ENCODE measurements around the gene PXDN. TPM values are rescaled to one million over a fixed set of nuclear protein-coding genes. Genes with fewer than 3 reads are reported as not detected.

The PXDN gene
- polyA plus RNA-seq, 3 donors, result 153 to 161 (median 158) TPM

DNA sequence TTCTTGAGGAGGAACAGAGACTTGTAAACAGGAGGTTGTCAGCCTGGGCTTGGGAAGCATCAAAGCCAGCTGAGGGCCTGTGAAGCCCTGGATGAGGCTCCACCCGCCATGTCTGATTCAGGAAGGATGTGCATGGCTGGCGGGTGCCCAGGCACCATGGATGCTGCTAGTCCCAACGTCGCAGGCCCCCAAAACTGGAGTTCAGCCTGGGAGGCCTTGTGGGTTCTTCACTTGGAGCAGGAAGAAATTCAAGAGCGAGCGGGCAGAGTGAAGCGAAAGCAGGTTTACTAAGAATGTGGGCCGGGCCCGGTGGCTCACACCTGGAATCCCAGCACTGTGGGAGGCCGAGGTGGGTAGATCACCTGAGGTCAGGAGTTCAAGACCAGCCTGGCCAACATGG is 12.1 kb upstream of the PXDN start:
- no peak for DNase-seq (ENCODE audit: low read depth in 3 of 3, low spot score in 2 of 3)

DNA sequence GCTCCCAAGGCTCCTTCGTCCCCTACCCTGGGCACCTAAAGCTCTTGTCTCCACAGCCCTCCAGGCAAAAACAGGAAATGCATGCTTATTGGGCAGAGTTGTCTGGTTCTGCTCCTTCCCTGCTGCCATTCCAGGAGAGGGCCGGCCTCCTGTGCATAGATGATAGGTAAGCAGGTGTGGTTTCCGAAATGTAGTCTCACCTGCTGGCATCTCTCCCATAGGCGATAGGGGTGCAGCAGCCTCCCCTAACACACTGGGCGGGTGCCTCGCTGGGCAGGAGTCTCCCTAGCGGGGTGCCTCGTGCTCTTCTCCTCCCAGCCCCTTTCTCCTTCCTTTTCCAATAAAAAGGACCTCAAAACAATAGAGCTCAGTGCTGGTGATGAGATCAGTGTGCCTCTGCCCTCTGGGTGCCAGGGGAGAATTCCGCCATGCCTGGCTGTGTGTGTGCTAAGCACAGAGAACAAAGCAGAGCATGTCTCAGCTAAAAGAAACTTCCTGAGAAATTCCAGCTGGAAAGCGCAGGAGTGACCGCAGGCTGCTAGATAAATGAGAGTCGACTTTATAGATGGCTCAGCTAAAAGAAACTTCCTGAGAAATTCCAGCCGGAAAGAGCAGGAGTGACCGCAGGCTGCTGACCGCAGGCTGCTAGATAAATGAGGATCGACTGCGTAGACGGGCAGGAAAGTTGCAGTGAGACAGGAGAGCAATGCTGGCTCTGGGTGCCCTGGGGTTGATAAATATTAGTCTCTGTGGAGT is 11.3 kb upstream of the PXDN start:
- no peak for DNase-seq (ENCODE audit: low read depth in 3 of 3, low spot score in 2 of 3)

DNA sequence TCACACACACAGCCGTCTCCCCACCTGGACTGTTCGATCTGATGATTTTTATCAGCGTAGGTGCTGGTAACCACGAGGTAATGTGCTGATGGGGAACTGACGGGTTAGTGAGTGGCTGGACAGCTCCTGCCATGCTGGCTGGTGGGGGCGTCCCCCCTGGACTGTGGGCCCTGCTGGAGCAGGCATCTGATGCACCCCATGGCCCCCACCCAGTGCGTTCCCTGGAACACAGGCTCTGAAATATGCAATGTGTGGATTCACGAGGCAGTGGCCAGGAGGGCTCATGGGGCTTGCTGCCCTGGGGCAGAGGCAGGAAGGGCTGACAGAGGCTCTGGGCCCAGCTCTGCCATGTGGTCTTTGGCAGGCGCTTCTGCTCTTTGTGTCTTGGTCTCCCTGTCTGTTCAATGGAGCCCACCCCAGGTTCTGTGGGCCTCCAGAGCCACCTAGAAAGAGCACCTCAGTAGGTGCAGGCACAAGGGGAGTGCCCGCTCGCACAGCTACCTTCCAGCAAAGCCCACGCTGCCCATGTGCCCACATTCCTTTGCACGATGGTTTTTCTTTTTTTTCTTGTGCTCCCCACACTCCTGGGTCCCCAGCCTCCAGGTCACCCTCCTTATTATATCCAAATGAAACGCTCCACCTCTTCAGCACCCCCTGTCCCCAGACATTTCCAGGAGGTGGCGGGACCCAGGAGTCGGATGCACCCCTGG is 10.3 kb upstream of the PXDN start:
- DNase-seq (ENCODE audit: low read depth in 3 of 3, low spot score in 2 of 3), result no peak

DNA sequence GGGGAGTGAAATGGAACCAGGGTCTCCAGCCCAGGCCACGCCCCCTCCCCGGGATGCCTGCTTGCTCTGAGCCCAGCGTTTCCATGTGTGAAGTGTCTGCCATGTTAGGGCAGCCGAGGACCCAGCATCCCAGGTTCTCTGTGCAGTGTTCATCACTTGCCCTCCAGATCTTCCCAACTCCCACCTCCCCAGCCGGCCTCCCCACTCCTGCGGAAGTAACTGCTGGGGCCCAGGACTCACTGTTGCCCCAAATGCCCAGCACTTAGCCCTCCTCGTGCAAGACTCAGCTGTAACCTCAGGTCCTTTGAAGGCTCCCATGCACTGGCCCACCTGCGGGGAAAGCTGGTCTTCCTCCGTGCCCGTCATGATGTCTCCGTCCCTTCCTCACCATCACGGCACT is 9.7 kb upstream of the PXDN start:
- no peak for DNase-seq (ENCODE audit: low read depth in 3 of 3, low spot score in 2 of 3)

DNA sequence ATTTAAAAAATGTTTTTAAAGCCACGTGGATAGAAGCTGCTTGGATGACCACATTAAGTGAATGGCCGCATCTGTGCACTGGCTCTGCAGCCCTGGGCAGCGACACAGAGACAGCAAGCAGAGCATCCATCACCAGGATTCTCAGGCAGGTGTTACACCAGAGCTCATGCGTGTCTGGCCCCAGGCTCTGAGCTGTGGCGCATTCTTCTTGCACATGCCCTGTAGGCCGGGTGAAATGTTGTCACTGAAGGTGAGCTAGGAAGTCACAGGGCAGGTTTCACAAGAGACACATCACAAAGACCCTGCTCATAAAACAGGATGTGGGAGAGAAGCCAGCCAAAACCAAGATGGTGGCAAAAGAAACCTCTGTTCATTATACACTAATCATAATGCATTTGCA is 8.4 kb upstream of the PXDN start:
- no peak for DNase-seq (ENCODE audit: low read depth in 3 of 3, low spot score in 2 of 3)

DNA sequence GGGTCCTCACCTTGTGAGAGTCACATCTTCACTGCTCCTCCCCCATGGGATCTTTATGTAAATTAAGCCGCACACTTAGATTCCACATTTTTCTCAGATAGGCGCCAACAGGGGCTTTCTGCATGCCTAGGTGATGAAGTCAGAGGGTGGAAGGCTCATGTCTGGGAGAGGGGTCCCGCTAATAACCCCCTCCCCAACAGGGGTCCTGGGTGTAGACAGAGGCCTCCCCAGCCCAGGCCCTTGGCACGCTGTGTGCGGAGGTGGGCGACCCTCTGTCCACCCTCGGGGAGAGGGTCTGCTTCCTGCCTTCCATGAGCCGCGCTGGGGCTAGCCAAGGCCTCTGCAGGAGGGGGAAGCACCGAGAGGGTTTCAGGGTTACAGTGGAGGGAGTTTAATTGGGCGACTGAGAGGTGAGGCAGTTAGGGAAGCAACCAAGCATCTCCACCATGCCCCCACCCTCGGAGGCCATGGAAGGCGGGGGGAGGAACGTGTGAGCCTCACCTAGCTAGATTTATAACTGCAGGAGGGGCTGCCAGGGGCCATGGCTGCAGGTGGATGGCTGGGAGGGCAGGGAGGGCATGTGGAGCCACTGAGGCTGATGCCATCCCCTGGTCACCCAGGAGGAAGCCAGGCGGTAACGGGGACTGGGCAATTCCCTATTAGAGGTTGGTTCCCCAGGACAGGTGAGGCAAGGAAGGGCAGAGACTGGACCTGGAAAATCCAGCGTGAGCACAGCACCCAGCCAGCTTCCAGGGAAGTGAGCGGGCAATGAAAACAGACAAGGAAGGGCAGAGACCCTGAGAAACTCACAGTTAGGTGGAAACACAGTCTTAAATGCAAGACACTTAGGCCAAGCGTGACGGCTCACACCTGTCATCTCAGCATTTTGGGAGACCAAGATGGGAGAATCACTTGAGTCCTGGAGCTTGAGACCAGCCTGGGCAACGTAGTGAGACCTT is 7.7 kb upstream of the PXDN start:
- DNase-seq (ENCODE audit: low read depth in 3 of 3, low spot score in 2 of 3), result no peak

DNA sequence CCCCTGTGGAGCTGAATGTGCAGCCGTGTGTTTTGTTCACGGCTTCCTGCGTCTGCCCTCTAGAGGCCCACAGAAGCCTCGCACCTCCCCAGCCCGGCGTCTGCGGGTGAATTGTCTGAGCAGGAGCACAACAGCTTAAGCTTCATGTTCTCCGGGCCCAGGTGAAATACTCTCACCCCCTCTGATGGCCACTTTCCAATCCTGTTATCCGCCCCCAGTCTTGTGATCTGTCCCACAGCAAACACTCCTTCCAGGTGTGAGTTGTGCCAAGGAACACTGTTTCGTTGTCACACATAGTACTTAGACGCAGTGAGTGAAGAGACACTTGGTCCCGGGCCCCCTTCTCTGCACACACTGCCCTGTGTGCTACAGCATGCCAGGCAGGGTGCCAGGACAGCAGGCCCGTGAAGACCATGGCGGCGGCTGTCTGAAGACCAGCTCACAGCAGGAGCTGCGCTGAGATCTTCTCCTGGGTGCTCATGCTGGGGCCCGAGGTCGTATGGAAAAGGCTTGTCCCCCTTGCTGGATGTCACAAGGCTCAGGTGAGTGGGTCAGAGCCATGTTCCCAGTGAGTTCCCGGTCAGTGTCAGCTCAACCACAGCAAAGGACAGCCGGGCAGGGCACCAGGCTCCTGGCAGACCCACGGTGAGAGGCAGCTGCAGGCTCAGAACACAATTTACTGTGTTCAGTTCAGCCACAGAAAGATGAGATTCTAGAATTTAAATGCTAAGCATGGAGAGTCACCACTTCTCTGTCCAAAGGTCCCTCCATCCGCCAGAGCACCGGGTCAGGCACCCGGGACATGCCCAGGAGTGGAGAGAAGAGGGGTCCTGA is 6.8 kb upstream of the PXDN start:
- DNase-seq (ENCODE audit: low read depth in 3 of 3, low spot score in 2 of 3), result no peak

DNA sequence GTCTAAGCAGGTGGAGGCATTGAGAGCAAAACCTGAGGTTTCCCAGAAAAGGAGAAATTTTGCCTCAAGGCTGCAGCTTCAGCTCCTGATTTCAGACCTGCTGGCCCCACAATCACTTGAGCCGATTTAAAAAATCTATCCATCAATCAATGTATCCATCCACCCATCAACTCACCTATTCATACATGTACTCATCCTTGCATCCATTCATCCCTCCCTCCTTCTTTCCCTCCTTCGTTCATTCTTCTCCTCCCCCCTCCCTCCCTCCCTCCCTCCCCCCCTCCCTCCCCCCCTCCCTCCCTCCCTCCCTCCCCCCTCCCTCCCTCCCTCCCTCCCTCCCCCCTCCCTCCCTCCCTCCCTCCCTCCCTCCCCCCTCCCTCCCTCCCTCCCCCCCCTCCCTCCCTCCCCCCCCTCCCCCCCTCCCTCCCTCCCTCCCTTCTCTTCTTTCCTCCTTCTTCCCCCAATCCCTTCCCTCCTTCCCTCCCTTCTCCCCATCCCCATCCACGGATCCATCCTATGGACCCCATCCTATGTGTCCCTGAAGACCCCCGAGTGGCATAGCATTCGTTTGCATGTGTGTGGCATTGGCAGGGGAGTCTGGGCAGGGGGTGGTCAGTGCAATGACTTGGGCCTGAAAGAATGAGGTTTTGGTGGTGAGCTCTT is 6.1 kb upstream of the PXDN start:
- no peak for DNase-seq (ENCODE audit: low read depth in 3 of 3, low spot score in 2 of 3)

DNA sequence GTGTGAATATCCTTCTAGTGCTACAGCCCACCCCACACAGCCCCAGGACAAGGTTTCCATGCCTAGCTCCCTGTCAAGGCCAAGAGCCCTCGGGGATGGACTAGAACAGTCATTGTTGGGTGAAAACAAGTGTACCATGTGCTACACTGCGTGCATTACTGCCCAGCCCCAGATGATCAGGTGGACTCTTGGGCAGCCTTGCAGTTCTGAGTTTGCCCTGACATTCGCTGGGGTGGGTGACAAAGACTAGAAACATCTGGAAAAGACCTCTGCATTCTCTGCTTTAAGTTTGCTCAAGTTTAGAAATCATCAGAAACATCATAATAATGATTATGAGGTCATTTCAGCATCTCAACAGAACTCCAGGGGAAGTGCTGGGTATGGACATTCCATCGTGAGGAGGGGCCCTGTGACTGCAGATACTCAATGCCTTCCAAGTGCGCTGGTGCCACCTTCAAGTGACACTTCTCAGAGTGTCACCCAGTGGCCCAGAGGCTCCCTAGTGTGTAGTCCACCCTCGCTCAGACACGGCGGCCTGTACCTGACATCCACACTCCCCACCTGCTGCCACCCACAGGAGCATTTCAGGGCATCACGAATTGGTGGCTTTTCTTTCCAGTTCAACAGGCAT is 5.3 kb upstream of the PXDN start:
- no peak for DNase-seq (ENCODE audit: low read depth in 3 of 3, low spot score in 2 of 3)

DNA sequence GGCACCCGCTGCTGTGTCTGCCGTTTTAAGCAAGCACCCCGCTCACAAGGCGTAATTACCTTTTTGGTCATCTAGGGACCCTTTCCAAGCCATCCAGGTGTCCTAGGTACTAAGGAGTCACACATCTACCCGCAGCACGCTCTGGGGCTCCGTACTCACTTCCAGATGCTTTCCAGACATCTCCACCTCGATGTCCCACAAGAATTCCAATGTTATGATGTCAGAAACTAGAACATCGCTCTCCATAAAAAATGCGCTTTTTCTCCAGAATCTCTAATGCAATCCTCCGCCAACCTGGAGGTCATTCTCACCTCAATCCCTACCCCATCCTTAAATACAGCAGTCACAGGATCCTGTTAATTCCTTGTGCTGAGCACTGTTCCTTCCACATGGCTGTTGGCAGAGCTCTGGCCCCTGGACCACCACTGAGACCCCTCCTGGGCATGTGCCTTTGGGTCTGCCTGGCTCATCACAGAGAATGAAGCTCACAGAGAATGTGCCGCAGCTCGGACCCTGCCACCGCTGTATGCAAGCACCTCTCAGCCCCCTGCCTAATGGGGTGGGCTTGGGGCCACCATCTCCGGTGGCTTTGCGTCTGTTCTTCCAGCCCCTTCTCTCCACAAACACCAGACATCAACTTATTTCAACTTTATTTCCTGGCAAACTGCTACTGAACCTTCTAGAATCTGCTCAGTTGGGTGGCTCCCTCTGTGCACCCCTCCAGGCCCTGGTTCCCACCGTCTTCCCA is 4.6 kb upstream of the PXDN start:
- no peak for DNase-seq (ENCODE audit: low read depth in 3 of 3, low spot score in 2 of 3)

DNA sequence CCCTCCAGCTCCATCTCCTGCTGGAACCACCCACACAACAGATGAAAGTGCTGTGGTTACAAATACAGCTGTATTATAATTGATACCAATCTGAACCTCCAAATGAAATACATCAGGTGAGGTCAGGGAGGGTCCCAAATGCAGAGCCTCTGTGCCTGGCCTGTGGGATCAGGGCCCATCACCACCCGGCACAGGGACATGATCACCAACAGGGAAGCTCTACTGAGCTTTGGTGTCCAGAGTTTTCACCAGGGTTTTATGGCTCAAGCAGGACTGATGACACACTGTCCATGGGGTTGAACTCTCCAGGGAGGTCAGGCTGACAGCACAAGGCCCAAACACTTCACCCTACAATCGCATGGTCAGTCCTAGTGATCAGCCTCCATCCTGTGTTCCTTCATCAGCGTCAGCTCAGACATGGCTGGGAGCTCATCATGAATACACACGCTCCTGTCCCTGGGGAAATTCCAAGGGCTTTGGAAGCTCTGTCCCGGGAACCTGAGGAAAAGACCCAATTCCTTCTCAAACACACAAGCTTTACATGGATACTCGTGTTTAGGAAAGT is 3.9 kb upstream of the PXDN start:
- DNase-seq (ENCODE audit: low read depth in 3 of 3, low spot score in 2 of 3), result no peak

DNA sequence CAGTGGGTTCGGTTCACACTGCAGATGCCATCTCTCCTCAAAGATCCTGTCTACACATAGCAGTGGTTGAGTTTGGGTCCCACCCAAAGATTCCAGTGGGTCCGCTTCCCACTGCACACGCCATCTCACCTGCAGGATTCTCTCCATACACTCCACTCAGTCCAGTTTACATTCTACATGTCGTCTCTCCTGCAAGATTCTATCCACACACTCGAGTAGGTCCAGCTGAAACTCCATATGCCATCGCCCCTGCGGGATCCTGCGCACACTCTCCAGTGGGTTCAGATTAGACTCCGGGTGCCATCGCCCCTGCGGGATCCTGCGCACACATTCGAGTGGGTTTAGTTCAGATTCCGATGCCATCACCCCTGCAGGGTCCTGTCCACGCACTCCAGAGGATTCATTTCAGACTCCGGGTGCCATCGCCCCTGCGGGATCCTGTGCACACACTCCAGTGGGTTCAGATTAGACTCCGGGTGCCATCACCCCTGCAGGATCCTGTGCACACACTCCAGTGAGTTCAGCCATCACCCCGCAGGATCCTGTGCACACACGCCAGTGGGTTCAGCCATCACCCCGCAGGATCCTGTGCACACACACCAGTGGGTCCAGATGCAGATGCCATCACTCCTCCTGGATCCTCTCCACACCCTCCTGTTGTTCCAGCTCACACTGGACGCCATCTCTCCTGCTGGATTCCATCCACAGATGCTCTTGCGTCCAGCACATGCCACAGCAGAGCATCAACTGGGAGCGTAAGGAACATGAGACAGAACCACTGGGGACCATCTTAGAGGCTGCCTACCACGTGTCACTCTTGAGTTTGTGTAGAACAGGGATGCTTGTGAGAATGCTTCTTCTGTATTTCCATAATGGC is 3.0 kb upstream of the PXDN start:
- no peak for DNase-seq (ENCODE audit: low read depth in 3 of 3, low spot score in 2 of 3)

DNA sequence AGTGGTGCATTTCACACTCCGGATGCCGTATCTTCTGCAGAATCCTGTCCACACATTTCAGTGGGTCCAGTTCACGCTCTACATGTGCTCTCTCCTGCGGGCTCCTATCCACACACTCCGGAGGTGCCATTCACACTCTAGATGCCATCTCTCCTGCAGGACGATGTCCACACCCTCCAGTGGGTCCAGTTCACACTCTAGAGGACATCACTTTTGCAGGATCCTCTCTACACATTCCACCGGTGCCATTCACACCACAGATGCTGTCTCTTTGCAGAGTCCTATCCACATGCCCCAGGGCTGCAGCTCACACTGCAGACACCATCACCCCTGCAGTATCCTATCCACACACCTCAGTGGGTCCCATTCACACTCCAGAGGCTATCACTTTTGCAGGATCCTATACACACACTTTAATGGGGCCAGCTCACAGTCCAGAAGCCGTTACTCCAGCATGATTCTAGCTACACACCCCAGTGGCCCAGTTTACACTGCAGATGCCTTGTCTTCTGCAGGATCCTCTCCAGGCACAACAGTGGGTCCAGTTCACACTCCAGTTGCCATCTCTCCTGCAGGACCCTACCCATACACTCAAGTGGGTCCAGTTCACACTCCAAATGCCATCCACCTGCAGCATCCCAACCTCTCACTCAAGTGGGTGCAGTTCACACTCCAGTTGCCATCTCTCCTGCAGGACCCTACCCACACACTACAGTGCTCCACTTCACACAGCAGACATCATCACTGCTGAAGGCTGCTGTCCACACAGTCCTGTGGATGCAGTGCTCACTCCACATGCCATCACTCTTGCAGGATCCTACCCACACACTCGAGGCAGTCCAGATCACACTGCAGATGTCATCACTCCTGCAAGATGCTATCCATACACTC is 2.1 kb upstream of the PXDN start:
- no peak for DNase-seq (ENCODE audit: low read depth in 3 of 3, low spot score in 2 of 3)

DNA sequence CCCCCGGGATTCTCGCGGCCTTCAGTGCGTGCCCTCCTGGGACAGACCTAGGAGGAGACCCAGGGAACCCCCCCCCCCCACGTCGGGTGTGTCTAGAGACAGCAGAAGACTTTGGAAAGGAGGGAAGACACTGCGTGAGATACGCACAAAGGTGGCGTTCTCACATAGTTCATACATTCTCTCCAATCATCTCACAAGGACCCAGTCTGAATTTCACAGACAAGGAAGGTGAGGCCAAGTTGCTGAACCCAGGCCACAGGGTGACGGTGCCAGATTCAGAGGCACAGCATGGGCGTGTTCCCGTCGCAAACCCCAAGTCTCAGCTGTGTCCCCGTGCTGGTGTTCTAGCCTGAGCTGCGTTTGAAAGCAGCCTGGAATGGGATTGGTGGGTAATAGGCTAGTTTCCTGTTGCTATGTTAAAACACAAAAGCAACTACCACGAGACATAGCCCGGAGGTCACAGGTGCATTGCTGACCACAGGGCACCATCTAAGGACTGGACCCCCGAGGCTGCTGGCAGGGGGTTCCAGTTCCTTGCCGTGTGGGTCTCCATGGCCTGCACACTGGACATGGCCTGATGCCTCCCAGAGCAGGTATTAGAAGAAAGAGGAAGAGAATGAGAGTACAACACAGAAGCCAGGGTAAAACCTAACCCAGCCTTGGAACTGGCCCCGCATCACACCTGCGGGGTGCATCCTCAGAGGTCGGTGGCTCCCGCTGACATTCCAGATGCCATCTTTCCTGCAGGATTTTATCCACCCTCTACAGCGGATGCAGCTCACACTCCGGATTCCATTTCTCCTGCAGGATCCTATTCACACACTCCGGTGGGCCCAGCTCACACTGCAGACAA is 1.1 kb upstream of the PXDN start:
- DNase-seq (ENCODE audit: low read depth in 3 of 3, low spot score in 2 of 3), result no peak

DNA sequence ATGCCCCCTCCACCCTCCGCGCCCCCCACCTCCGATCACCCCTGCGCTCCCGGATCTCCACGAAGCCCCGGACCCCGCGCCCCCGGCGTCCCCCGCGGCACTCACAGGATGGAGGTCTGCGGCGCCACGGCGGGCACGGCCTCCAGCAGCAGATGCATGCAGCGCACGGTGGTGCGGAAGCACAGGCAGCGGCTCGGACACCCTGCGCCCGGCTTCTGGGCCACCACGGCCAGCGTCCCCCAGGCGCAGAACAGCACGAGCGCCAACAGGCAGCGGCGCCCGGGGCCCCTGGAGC is 217 bp downstream of the PXDN start:
- DNase-seq (ENCODE audit: low read depth in 3 of 3, low spot score in 2 of 3), result no peak
